Esophagus squamous epithelium (tissue), 4 donors: ENCODE data around the gene FAM174A.

Source experiments
- POLR2A ChIP-seq, 4 donors: fragments of 450-650 bp; IDR thresholded peaks; one replicate each; pipeline ENCODE4 v1.6.1; 2017; ENCODE audit warnings: antibody characterized with exemption in 4 of 4, mild to moderate bottlenecking in 4 of 4, moderate library complexity in 3 of 4
- TF ChIP-seq, protein P1 (sequence below), 6 experiments: fragments of 450-650 bp in 4 of 6; fragments of 200-600 bp in 2 of 6; sonication (generic) in 2 of 6; IDR thresholded peaks; one replicate each; pipeline ENCODE4 v1.5.1; 2016 to 2019; ENCODE audit warnings: antibody characterized with exemption in 6 of 6, mild to moderate bottlenecking in 4 of 6, moderate library complexity in 4 of 6

GRCh38 chr5:100551183-100551582 lies 16.0 kb downstream of the FAM174A start:
- TF ChIP-seq, protein P1, sequence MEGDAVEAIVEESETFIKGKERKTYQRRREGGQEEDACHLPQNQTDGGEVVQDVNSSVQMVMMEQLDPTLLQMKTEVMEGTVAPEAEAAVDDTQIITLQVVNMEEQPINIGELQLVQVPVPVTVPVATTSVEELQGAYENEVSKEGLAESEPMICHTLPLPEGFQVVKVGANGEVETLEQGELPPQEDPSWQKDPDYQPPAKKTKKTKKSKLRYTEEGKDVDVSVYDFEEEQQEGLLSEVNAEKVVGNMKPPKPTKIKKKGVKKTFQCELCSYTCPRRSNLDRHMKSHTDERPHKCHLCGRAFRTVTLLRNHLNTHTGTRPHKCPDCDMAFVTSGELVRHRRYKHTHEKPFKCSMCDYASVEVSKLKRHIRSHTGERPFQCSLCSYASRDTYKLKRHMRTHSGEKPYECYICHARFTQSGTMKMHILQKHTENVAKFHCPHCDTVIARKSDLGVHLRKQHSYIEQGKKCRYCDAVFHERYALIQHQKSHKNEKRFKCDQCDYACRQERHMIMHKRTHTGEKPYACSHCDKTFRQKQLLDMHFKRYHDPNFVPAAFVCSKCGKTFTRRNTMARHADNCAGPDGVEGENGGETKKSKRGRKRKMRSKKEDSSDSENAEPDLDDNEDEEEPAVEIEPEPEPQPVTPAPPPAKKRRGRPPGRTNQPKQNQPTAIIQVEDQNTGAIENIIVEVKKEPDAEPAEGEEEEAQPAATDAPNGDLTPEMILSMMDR (IDR thresholded peaks at IDR 0.05): no peak
- TF ChIP-seq POLR2A (IDR thresholded peaks at IDR 0.05): no peak
